Fibroblast of the aortic adventitia (primary cell): Measurements from ENCODE around the gene PSAT1. TPM values are rescaled to one million over a fixed set of nuclear protein-coding genes. Genes with fewer than 3 reads are reported as not detected.

ENCODE experiments used
- DNase-seq: peaks from one replicate; pipeline ENCODE4 v3.0.0-alpha.2; 2010; ENCODE audit warnings: low read depth
- H3K4me3 ChIP-seq: 2 replicates; pipeline ENCODE4 v1.5.1; 2011; ENCODE audit warnings: low read depth, mild to moderate bottlenecking, control low read depth, low read length, moderate library complexity
- total RNA-seq: library from RNA; depleted of rRNA; stranded (reverse); fragments of >200 nt; gene quantifications from 2 replicates; pipeline ENCODE4 v1.2.3, GENCODE V29; 2012; ENCODE audit warnings: low replicate concordance
- TF ChIP-seq, protein P1 (sequence below): IDR thresholded peaks from 2 replicates; pipeline ENCODE4 v1.5.1; 2011; ENCODE audit warnings: mild to moderate bottlenecking, low read length, control low read depth, inconsistent platforms; ENCODE audit not compliant: insufficient read depth

Gene PSAT1
- 32.0 and 308 TPM in 2 replicates for total RNA-seq

GRCh38 chr9:78296893-78297671 is at the start of gene PSAT1:
Gene PSAT1 (plus strand): TSS chr9:78297125. CDS start chr9:78297211, 86 bp downstream.
- peak within 1 kb of the TSS; percentile 95 for H3K4me3 ChIP-seq
- DNase-seq: peak; percentile 98
- TF ChIP-seq, protein P1, sequence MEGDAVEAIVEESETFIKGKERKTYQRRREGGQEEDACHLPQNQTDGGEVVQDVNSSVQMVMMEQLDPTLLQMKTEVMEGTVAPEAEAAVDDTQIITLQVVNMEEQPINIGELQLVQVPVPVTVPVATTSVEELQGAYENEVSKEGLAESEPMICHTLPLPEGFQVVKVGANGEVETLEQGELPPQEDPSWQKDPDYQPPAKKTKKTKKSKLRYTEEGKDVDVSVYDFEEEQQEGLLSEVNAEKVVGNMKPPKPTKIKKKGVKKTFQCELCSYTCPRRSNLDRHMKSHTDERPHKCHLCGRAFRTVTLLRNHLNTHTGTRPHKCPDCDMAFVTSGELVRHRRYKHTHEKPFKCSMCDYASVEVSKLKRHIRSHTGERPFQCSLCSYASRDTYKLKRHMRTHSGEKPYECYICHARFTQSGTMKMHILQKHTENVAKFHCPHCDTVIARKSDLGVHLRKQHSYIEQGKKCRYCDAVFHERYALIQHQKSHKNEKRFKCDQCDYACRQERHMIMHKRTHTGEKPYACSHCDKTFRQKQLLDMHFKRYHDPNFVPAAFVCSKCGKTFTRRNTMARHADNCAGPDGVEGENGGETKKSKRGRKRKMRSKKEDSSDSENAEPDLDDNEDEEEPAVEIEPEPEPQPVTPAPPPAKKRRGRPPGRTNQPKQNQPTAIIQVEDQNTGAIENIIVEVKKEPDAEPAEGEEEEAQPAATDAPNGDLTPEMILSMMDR: no peak

GRCh38 chr9:78248635-78249034 is 48.3 kb upstream of the PSAT1 start:
- TF ChIP-seq, protein P1: no peak
- no peak for DNase-seq
- no peak overlapping the region for H3K4me3 ChIP-seq

DNA sequence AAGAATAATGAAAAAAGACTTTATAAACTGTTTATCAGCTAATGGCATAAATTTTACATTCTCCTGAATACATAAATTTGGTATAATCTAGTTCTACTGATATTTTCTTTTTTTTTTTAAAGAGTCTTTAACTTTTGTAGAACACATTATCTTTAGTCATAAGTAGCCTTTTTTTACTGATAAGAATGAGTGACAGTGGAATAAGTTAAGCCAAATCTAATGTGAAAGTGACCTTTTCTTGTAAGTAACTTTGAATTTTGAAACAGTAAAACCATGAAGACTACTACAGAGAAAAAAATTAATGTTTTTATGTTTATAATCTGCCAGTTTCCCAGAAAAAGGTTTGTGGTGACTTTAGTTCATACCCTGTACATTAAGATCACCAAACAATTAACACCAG is 47.4 kb upstream of the PSAT1 start:
- TF ChIP-seq, protein P1: no peak
- DNase-seq: no peak
- H3K4me3 ChIP-seq: no peak overlapping the region

DNA sequence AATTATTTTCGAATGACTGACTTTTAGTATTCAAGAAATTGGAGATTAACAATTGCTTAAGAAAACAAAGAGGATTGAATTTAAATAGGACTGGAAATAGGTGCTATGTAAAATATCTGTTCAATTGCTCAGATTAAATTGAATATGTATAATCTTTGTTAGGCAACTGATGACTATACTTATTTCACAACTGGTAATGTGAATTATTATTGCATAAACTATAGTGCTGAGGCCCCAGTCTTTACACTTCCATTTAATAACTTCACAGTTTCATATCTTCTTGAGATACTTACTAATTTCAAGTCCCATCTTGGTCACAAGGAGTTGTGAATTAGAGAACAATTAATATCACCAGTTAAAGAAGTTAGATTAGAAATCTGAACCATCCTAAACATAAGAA is 44.3 kb upstream of the PSAT1 start:
- H3K4me3 ChIP-seq: no peak overlapping the region
- DNase-seq: no peak
- TF ChIP-seq, protein P1: no peak

GRCh38 chr9:78253285-78253684 is 43.6 kb upstream of the PSAT1 start:
- no peak overlapping the region for H3K4me3 ChIP-seq
- TF ChIP-seq, protein P1: no peak
- DNase-seq: no peak

GRCh38 chr9:78261403-78262001 is 35.4 kb upstream of the PSAT1 start:
- no peak overlapping the region for H3K4me3 ChIP-seq
- TF ChIP-seq, protein P1: peak; percentile 66
- peak; percentile 75 for DNase-seq

DNA sequence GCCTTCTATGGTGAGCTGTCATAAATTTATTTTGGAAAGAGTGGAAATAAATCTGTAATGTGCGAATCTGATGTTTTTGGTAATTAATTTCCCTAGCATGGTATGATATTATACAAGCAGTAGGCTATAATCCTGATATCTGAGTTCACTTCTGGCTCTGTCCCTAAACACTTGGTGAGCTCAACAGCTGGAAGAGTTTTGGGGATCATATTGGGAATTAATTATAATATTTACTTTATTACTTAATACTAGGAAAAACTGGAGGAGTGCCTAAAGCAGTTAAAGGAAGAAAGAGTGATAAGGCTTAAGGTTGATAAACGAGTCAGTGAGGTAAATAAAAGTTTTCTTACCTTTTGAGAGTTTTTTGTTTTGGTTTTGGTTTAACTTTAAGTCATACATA is 34.3 kb upstream of the PSAT1 start:
- H3K4me3 ChIP-seq: no peak overlapping the region
- TF ChIP-seq, protein P1: no peak
- DNase-seq: no peak
